ENCODE measurements around the gene TTC27. TPM values are rescaled to one million over a fixed set of nuclear protein-coding genes. Genes with fewer than 3 reads are reported as not detected.

Gene TTC27
- total RNA-seq, 4 donors from 2014 or later, result 10.4 to 13.9 (median 11.6) TPM

DNA sequence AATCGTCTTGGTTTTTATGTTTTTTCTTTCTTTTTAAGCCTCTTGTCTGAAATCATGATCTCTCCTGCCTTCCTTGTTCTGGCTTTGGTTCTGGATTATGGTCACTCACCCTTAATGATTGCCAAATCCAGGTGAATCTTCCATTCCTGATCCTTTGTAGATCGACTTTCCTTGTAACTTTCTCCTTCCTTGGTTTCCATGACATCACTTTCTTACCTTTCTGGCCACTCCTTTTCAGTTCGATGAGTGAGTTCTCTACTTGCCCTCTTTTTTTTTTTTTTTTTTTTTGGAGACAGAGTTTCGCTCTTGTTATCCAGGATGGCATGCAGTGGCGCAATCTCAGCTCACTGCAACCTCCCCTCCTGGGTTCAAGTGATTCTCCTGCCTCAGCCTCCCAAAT is 179.8 kb downstream of the TTC27 start:
- Histone ChIP-seq H3K27ac (no peak overlapping the region), H3K27me3 (no peaks in the 10 kb centered on the region), H3K36me3 (peaks cover 0 to 23% of the 10 kb centered on the region in 2 donors), H3K9me3 (no peaks in the 10 kb centered on the region), H3K4me3 (no peak overlapping the region), H3K4me1 (no peaks in the 10 kb centered on the region)
- 89 to 95% methylated on average over 3 of the region's 5 CpGs for WGBS, 2 donors (ENCODE audit: low coverage in 1 of 2)
- ATAC-seq, result no peak
- TF ChIP-seq CTCF (IDR thresholded peaks at IDR 0.05) (no peak), POLR2AphosphoS5 (IDR thresholded peaks at IDR 0.05) (no peak)

DNA sequence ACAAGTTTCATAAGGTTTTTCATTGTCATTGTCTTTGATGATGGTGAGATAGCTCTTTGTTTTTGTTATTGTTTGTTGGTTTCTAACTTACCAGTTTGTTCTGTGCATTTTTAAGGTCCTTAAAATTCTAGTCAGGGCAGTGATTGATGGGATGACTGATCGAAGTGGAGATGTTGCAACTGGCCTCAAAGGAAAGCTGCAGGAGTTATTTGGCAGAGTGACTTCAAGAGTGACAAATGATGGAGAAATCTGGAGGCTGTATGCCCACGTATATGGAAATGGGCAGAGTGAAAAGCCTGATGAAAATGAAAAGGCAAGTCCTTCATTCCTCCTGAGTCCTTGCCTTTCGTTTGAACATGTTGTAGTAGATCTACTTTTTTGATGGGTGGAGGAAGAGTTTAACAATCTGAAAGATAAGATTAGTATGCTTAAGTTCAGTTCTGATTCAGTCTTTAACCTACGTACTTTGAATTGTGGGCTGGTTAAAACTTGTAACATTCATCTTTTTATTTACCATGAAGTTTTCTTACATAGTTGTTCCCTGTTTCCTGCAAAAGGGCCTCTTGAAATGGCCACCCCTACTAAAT is 183.2 kb downstream of the TTC27 start:
- H3K27ac ChIP-seq, result no peak overlapping the region
- H3K4me1 ChIP-seq, result no peaks in the 10 kb centered on the region
- 53 to 58% methylated on average over 4 of the region's 4 CpGs for WGBS, 2 donors (ENCODE audit: low coverage in 1 of 2)
- TF ChIP-seq EP300 (IDR thresholded peaks at IDR 0.05) (no peak), CTCF (IDR thresholded peaks at IDR 0.05) (no peak), POLR2A (IDR thresholded peaks at IDR 0.05) (no peak), POLR2AphosphoS5 (IDR thresholded peaks at IDR 0.05) (no peak)
- no peaks in the 10 kb centered on the region for H3K9me3 ChIP-seq
- no peaks in the 10 kb centered on the region for H3K27me3 ChIP-seq
- peaks cover 0 to 23% of the 10 kb centered on the region in 2 donors for H3K36me3 ChIP-seq
- H3K4me3 ChIP-seq, result no peak overlapping the region
- no peak for ATAC-seq

DNA sequence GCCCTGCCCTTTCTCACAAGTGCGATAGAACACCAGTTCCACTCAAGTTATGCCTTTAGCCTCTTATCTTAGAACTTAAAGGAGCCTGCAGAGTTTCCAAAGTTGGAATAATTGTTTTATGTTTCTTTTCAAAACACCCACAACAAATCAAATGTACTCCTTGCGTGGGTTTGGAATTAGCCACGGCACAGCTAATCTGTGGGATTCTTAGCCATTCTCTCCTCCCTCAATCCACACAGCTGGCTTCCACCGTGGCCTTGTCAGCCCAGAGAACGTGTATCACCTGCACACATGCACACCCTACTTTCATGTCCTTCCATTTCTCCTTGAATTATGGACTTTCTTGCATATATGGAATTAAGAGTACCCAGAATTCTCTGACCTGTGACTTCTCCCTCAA is 183.8 kb downstream of the TTC27 start:
- H3K27me3 ChIP-seq, result no peaks in the 10 kb centered on the region
- H3K36me3 ChIP-seq, result peaks cover 0 to 27% of the 10 kb centered on the region in 2 donors
- no peaks in the 10 kb centered on the region for H3K4me1 ChIP-seq
- WGBS, 2 donors (ENCODE audit: low coverage in 1 of 2), result 83 to 87% methylated on average over 5 of the region's 5 CpGs
- no peak for ATAC-seq
- TF ChIP-seq POLR2A (IDR thresholded peaks at IDR 0.05) (no peak), EP300 (IDR thresholded peaks at IDR 0.05) (no peak), POLR2AphosphoS5 (IDR thresholded peaks at IDR 0.05) (no peak), CTCF (IDR thresholded peaks at IDR 0.05) (no peak)
- H3K9me3 ChIP-seq, result no peaks in the 10 kb centered on the region
- no peak overlapping the region for H3K27ac ChIP-seq
- H3K4me3 ChIP-seq, result no peak overlapping the region

- no peaks in the 10 kb centered on the region for H3K9me3 ChIP-seq
- ATAC-seq, result no peak
- no peak overlapping the region for H3K27ac ChIP-seq
- H3K4me1 ChIP-seq, result no peaks in the 10 kb centered on the region
- 89 to 92% methylated on average over 3 of the region's 3 CpGs for WGBS, 2 donors (ENCODE audit: low coverage in 1 of 2)
- peaks cover 0 to 33% of the 10 kb centered on the region in 2 donors for H3K36me3 ChIP-seq
- no peaks in the 10 kb centered on the region for H3K27me3 ChIP-seq
- no peak for TF ChIP-seq POLR2AphosphoS5 (IDR thresholded peaks at IDR 0.05)
- TF ChIP-seq POLR2A (IDR thresholded peaks at IDR 0.05), result no peak
- TF ChIP-seq CTCF (IDR thresholded peaks at IDR 0.05), result no peak
- TF ChIP-seq EP300 (IDR thresholded peaks at IDR 0.05), result no peak
- no peak overlapping the region for H3K4me3 ChIP-seq
These were observed 184.5 kb downstream of the TTC27 start for GRCh38 chr2:32812316-32812715.

DNA sequence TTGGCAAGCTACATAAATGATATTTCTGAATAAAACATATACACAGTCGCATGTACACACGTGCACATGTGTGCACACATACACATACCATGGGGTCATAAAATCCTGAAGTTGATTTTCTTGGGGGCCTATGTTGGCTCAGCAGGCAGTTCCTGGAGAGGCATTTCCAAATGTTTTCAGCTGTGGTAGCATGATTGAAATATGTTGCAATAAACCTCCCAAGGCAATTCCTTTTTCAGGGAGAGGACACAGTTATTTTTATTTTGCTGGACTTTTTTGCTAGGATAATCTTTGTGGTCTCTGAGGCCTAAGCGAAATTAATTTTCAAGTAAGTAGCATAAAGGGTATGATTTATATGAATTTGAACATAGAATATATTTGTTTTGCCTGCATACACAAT is 192.2 kb downstream of the TTC27 start:
- H3K27ac ChIP-seq, result no peak overlapping the region
- TF ChIP-seq CTCF (IDR thresholded peaks at IDR 0.05) (no peak), POLR2AphosphoS5 (IDR thresholded peaks at IDR 0.05) (no peak), POLR2A (IDR thresholded peaks at IDR 0.05) (no peak), EP300 (IDR thresholded peaks at IDR 0.05) (no peak)
- ATAC-seq, result no peak
- WGBS, 2 donors (ENCODE audit: low coverage in 1 of 2), result 92 to 93% methylated on average over 2 to 3 of the region's 3 CpGs
- H3K4me3 ChIP-seq, result no peak overlapping the region
- peaks cover 0 to 11% (median 6%) of the 10 kb centered on the region in 3 donors for H3K4me1 ChIP-seq
- no peaks in the 10 kb centered on the region for H3K9me3 ChIP-seq
- H3K27me3 ChIP-seq, result no peaks in the 10 kb centered on the region
- peaks cover 0 to 37% of the 10 kb centered on the region in 2 donors for H3K36me3 ChIP-seq
